Measurements from ENCODE around the gene VPS35L. TPM values are rescaled to one million over a fixed set of nuclear protein-coding genes. Genes with fewer than 3 reads are reported as not detected.

VPS35L gene
- total and polyA plus RNA-seq, 2 experiments from 2014 or later: 47.5 to 52.8 TPM

DNA sequence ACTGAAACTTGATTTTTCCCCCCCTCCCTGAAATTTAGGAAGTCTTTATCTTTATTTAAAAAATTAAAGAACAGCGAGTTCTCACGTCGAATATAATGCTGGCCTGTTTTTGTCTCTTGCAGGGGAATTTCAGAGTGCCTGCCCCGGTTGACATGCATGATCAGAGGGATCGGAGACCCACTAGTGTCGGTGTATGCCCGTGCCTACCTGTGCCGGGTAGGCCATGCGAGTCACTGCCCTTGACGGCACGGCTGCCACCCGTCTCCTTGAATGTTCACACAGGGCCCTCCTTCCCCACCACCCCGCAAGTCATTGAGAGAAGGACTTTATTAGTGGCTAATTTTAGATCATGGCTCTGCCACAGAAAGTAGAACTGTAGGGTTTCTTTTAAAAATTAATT, 54.7 kb downstream of the VPS35L start:
- H3K4me2 ChIP-seq: no peak overlapping the region
- H3K27ac ChIP-seq: no peak overlapping the region
- H3K27me3 ChIP-seq: no peaks in the 10 kb centered on the region
- 96% methylated on average over 13 of the region's 13 CpGs for whole genome bisulfite sequencing (ENCODE audit: low lambda C conversion rate, missing lambda C conversion rate)
- no peak overlapping the region for H3K4me3 ChIP-seq
- no peaks in the 10 kb centered on the region for H3K79me2 ChIP-seq
- no peaks in the 10 kb centered on the region for H3K9me2 ChIP-seq (replicated peaks; ENCODE audit: insufficient read depth)
- no peak for TF ChIP-seq CTCF (IDR thresholded peaks at IDR 0.05; ENCODE audit: poor library complexity)
- no peak for TF ChIP-seq EZH2 (IDR thresholded peaks at IDR 0.05; ENCODE audit: borderline replicate concordance)
- no peak for TF ChIP-seq EZH2phosphoT487 (IDR thresholded peaks at IDR 0.05; ENCODE audit: low read depth, severe bottlenecking, unreplicated experiment)
- H3K9me3 ChIP-seq (ENCODE audit: low read depth): no peaks in the 10 kb centered on the region
- no peaks in the 10 kb centered on the region for H3K36me3 ChIP-seq (replicated peaks; ENCODE audit: insufficient read depth, low read depth)
- no peaks in the 10 kb centered on the region for H3K4me1 ChIP-seq (ENCODE audit: insufficient read depth)
- H4K20me1 ChIP-seq (ENCODE audit: insufficient read depth, poor library complexity, severe bottlenecking): no peaks in the 10 kb centered on the region
- no peak overlapping the region for H2AFZ ChIP-seq
- DNase-seq (ENCODE audit: low spot score): no peak

DNA sequence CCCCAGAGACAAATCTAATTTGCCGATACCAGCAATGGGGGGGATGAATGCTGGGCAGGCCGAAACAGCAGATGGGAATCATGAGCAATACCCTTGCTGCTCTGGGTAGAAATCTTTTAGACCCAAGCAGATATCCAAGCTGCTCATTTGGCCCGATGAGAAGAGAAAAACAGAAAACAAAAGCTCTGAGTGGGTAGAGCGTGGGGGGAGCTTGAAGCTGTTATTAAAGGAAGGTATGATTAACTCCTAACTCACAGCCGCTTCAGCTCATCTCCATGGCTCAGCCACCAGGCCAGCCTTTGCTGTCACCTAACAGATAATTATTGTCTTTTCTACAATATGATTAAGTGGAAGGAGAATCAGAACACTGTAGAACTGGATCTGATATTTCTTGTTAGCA, 58.3 kb downstream of the VPS35L start:
- H3K27me3 ChIP-seq: no peaks in the 10 kb centered on the region
- no peak for DNase-seq (ENCODE audit: low spot score)
- no peaks in the 10 kb centered on the region for H4K20me1 ChIP-seq (ENCODE audit: insufficient read depth, poor library complexity, severe bottlenecking)
- 98% methylated on average over 5 of the region's 5 CpGs for WGBS (ENCODE audit: low lambda C conversion rate, missing lambda C conversion rate)
- H3K4me2 ChIP-seq: no peak overlapping the region
- no peaks in the 10 kb centered on the region for H3K9me2 ChIP-seq (replicated peaks; ENCODE audit: insufficient read depth)
- no peaks in the 10 kb centered on the region for H3K79me2 ChIP-seq
- H2AFZ ChIP-seq: no peak overlapping the region
- H3K4me1 ChIP-seq (ENCODE audit: insufficient read depth): no peaks in the 10 kb centered on the region
- no peaks in the 10 kb centered on the region for H3K36me3 ChIP-seq (replicated peaks; ENCODE audit: insufficient read depth, low read depth)
- H3K27ac ChIP-seq: no peak overlapping the region
- no peaks in the 10 kb centered on the region for H3K9me3 ChIP-seq (ENCODE audit: low read depth)
- no peak for TF ChIP-seq CTCF (IDR thresholded peaks at IDR 0.05; ENCODE audit: poor library complexity)
- TF ChIP-seq EZH2 (IDR thresholded peaks at IDR 0.05; ENCODE audit: borderline replicate concordance): no peak
- no peak for TF ChIP-seq EZH2phosphoT487 (IDR thresholded peaks at IDR 0.05; ENCODE audit: low read depth, severe bottlenecking, unreplicated experiment)
- H3K4me3 ChIP-seq: no peak overlapping the region

GRCh38 chr16:19616241-19616640, 60.7 kb downstream of the VPS35L start:
- no peak overlapping the region for H3K27ac ChIP-seq
- H3K79me2 ChIP-seq: no peaks in the 10 kb centered on the region
- no peaks in the 10 kb centered on the region for H3K4me1 ChIP-seq (ENCODE audit: insufficient read depth)
- no peak overlapping the region for H3K4me3 ChIP-seq
- no peaks in the 10 kb centered on the region for H3K27me3 ChIP-seq
- WGBS (ENCODE audit: low lambda C conversion rate, missing lambda C conversion rate): 94% methylated on average over 6 of the region's 6 CpGs
- H2AFZ ChIP-seq: no peak overlapping the region
- no peak for DNase-seq (ENCODE audit: low spot score)
- no peaks in the 10 kb centered on the region for H3K9me3 ChIP-seq (ENCODE audit: low read depth)
- no peaks in the 10 kb centered on the region for H3K9me2 ChIP-seq (replicated peaks; ENCODE audit: insufficient read depth)
- TF ChIP-seq EZH2 (IDR thresholded peaks at IDR 0.05; ENCODE audit: borderline replicate concordance) (no peak), CTCF (IDR thresholded peaks at IDR 0.05; ENCODE audit: poor library complexity) (no peak), EZH2phosphoT487 (IDR thresholded peaks at IDR 0.05; ENCODE audit: low read depth, severe bottlenecking, unreplicated experiment) (no peak)
- no peaks in the 10 kb centered on the region for H3K36me3 ChIP-seq (replicated peaks; ENCODE audit: insufficient read depth, low read depth)
- no peaks in the 10 kb centered on the region for H4K20me1 ChIP-seq (ENCODE audit: insufficient read depth, poor library complexity, severe bottlenecking)
- no peak overlapping the region for H3K4me2 ChIP-seq

DNA sequence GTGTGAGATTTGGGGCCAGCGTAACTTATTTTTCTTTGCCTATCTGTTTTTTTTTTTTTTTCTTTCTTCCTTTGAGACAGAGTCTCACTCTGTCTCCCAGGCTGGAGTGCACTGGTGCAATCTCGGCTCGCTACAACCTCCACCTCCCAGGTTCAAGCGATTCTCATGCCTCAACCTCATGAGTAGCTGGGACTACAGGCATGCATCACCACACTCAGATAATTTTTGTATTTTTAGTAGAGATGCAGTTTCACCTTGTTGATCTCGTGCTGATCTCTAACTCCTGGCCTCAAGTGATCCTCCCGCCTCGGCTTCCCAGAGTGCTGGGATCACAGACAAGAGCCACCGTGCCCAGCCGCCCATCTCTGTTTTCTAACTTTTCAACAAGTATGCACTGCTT, 63.4 kb downstream of the VPS35L start:
- Histone ChIP-seq H3K4me1 (ENCODE audit: insufficient read depth) (no peaks in the 10 kb centered on the region), H3K27me3 (no peaks in the 10 kb centered on the region), H2AFZ (no peak overlapping the region), H3K36me3 (replicated peaks; ENCODE audit: insufficient read depth, low read depth) (no peaks in the 10 kb centered on the region), H3K79me2 (no peaks in the 10 kb centered on the region), H3K4me2 (no peak overlapping the region), H3K9me3 (ENCODE audit: low read depth) (no peaks in the 10 kb centered on the region), H3K27ac (no peak overlapping the region), H4K20me1 (ENCODE audit: insufficient read depth, poor library complexity, severe bottlenecking) (no peaks in the 10 kb centered on the region), H3K4me3 (no peak overlapping the region), H3K9me2 (replicated peaks; ENCODE audit: insufficient read depth) (no peaks in the 10 kb centered on the region)
- whole genome bisulfite sequencing (ENCODE audit: low lambda C conversion rate, missing lambda C conversion rate): 93% methylated on average over 9 of the region's 9 CpGs
- TF ChIP-seq EZH2phosphoT487 (IDR thresholded peaks at IDR 0.05; ENCODE audit: low read depth, severe bottlenecking, unreplicated experiment): no peak
- no peak for TF ChIP-seq CTCF (IDR thresholded peaks at IDR 0.05; ENCODE audit: poor library complexity)
- TF ChIP-seq EZH2 (IDR thresholded peaks at IDR 0.05; ENCODE audit: borderline replicate concordance): no peak
- DNase-seq (ENCODE audit: low spot score): no peak

Data from hepatocyte (in vitro differentiated cells).